SK-N-SH treated with all-trans-retinoic acid at 6 μM for 48 hours (cell line): Measurements from ENCODE around the gene SH3TC2.

ENCODE experiments used
- ATAC-seq: fragments of 200-7000 bp; cut with Tn5 transposase; 3 replicates; pipeline ENCODE4 v1.9.1; 2020; ENCODE audit warnings: mild to moderate bottlenecking, moderate library complexity
- ARNTL ChIP-seq: fragments of 450-650 bp; formaldehyde crosslinking; IDR thresholded peaks from 2 replicates; pipeline ENCODE4 v1.5.0; 2020; ENCODE audit warnings: low read depth, mild to moderate bottlenecking, moderate library complexity, borderline replicate concordance
- BACH2 ChIP-seq: fragments of 250-450 bp; sonication (Bioruptor Pico); IDR thresholded peaks from 2 replicates; pipeline ENCODE4 v1.9.0; 2021; ENCODE audit warnings: mild to moderate bottlenecking, borderline replicate concordance
- CSDC2 ChIP-seq: fragments of 250-450 bp; sonication (Bioruptor Pico); IDR thresholded peaks from 2 replicates; pipeline ENCODE4 v1.5.0; 2020; ENCODE audit warnings: mild to moderate bottlenecking, moderate library complexity
- CSRNP3 ChIP-seq: fragments of 250-450 bp; sonication (Bioruptor Pico); IDR thresholded peaks from 2 replicates; pipeline ENCODE4 v1.5.1; 2021; ENCODE audit warnings: mild to moderate bottlenecking, moderate library complexity
- GLIS3 ChIP-seq: fragments of 250-450 bp; sonication (Bioruptor Pico); IDR thresholded peaks from 2 replicates; pipeline ENCODE4 v1.5.0; 2020; ENCODE audit warnings: mild to moderate bottlenecking, moderate library complexity
- ISL1 ChIP-seq: fragments of 250-450 bp; sonication (Bioruptor Pico); IDR thresholded peaks from 2 replicates; pipeline ENCODE4 v2.1.2; 2022; ENCODE audit warnings: mild to moderate bottlenecking, moderate library complexity
- OSR1 ChIP-seq: fragments of 250-450 bp; sonication (Bioruptor Pico); IDR thresholded peaks from 2 replicates; pipeline ENCODE4 v1.8.0; 2022; ENCODE audit warnings: moderate library complexity, mild to moderate bottlenecking, inconsistent platforms
- PPARA ChIP-seq: fragments of 250-450 bp; sonication (Bioruptor Pico); IDR thresholded peaks from 2 replicates; pipeline ENCODE4 v1.5.0; 2020; ENCODE audit warnings: mild to moderate bottlenecking, borderline replicate concordance
- RARB ChIP-seq: fragments of 250-450 bp; sonication (Bioruptor Pico); IDR thresholded peaks from 2 replicates; pipeline ENCODE4 v1.8.0; 2021; ENCODE audit warnings: mild to moderate bottlenecking, moderate library complexity
- SNAI2 ChIP-seq: fragments of 250-450 bp; sonication (Bioruptor Pico); IDR thresholded peaks from 2 replicates; pipeline ENCODE4 v1.5.0; 2020; ENCODE audit warnings: mild to moderate bottlenecking, moderate library complexity
- TCF4 ChIP-seq: fragments of 250-450 bp; sonication (Bioruptor Pico); IDR thresholded peaks from 2 replicates; pipeline ENCODE4 v1.8.0; 2021; ENCODE audit warnings: mild to moderate bottlenecking, moderate library complexity, borderline replicate concordance
- TOX ChIP-seq: fragments of 250-450 bp; sonication (Bioruptor Pico); IDR thresholded peaks from 2 replicates; pipeline ENCODE4 v1.8.0; 2021; ENCODE audit warnings: mild to moderate bottlenecking, moderate library complexity, borderline replicate concordance
- TSHZ2 ChIP-seq: fragments of 250-450 bp; sonication (Bioruptor Pico); IDR thresholded peaks from 2 replicates; pipeline ENCODE4 v1.5.0; 2020; ENCODE audit warnings: mild to moderate bottlenecking, moderate library complexity
- ZC3H10 ChIP-seq: fragments of 250-450 bp; sonication (Bioruptor Pico); IDR thresholded peaks from 2 replicates; pipeline ENCODE4 v1.5.1; 2021; ENCODE audit warnings: mild to moderate bottlenecking, moderate library complexity
- ZFP3 ChIP-seq: fragments of 250-450 bp; sonication (Bioruptor Pico); IDR thresholded peaks from 2 replicates; pipeline ENCODE4 v1.5.0; 2020; ENCODE audit warnings: mild to moderate bottlenecking, moderate library complexity
- ZFP30 ChIP-seq: fragments of 450-650 bp; formaldehyde crosslinking; IDR thresholded peaks from 2 replicates; pipeline ENCODE4 v1.5.0; 2022; ENCODE audit warnings: mild to moderate bottlenecking, moderate library complexity
- ZNF565 ChIP-seq: fragments of 450-650 bp; formaldehyde crosslinking; conservative IDR thresholded peaks from 2 replicates; pipeline ENCODE4 v1.5.0; 2020; ENCODE audit warnings: low read depth, mild to moderate bottlenecking, moderate library complexity
- ZNF70 ChIP-seq: fragments of 450-650 bp; formaldehyde crosslinking; IDR thresholded peaks from 2 replicates; pipeline ENCODE4 v1.5.0; 2020; ENCODE audit warnings: mild to moderate bottlenecking, moderate library complexity
- ZNF8 ChIP-seq: fragments of 450-650 bp; formaldehyde crosslinking; IDR thresholded peaks from 2 replicates; pipeline ENCODE4 v1.5.0; 2020; ENCODE audit warnings: mild to moderate bottlenecking, moderate library complexity
- TF ChIP-seq, protein P1 (sequence below): fragments of 250-450 bp; sonication (Bioruptor Pico); IDR thresholded peaks from 2 replicates; pipeline ENCODE4 v1.5.1; 2020; ENCODE audit warnings: low read depth, mild to moderate bottlenecking, moderate library complexity
- TF ChIP-seq, protein P2 (sequence below): fragments of 250-450 bp; sonication (Bioruptor Pico); IDR thresholded peaks from 2 replicates; pipeline ENCODE4 v1.8.0; 2020; ENCODE audit warnings: mild to moderate bottlenecking, moderate library complexity, borderline replicate concordance
- TF ChIP-seq, protein P3 (sequence below): fragments of 250-450 bp; sonication (Bioruptor Pico); IDR thresholded peaks from 2 replicates; pipeline ENCODE4 v1.8.0; 2021; ENCODE audit warnings: low read depth, mild to moderate bottlenecking, moderate library complexity, borderline replicate concordance

The SH3TC2 gene

DNA sequence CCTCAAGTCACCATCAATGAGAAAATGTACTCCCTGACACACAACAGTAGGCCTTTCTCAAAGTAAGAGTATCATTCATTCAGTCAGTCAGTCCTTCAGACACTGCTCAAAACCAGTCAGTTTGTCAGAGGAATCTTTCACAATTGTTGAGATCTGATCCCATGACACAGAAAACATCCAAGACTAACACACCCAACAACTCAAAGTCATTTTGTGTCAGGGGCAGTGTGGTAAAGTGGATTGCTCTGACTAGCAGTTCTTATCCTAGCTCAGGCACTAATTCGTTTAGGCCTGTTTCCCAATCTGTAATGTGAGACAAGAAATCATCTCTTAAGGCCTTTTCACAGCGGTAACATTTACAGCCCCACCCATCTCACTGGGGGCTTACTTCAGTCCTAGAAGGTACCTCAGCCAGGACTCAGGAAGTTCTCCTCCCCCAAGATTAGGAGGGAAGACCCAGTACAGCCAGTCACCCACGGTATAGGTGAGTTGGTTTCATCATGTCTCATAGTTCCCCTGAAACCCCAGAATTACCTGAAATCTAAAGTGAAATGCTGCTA, 31.9 kb downstream of the SH3TC2 start:
- ATAC-seq = no peak
- TF ChIP-seq ZFP30 (CRISPR knock-in tag) (no peak), ZNF565 (CRISPR knock-in tag) (no peak), CSDC2 (no peak), TCF4 (no peak), BACH2 (CRISPR knock-in tag) (no peak), ARNTL (CRISPR knock-in tag) (no peak), TOX (CRISPR knock-in tag) (no peak), ISL1 (CRISPR knock-in tag) (no peak), GLIS3 (CRISPR knock-in tag) (no peak)

DNA sequence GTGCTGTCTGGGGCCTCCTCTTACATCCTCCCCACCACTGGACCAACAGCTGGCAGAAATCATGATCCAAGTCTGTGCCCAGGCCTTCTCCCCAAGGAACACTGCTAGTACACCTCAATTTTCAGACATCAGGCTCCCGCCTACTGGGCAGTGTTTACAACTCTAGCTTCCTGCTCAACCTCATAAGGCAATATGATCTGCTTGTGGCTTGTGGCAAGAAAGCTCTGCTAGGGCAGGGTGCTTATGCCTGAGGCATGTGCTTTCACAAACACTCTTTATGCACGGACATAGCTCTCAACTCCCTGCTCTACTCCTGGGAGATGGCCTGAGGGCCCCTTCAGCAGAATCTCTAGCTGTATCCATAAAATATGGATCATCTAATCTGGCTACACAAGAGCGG, 32.5 kb downstream of the SH3TC2 start:
- ATAC-seq = no peak
- TF ChIP-seq SNAI2 (CRISPR knock-in tag) (no peak), ISL1 (CRISPR knock-in tag) (no peak), ZC3H10 (no peak), OSR1 (no peak), GLIS3 (CRISPR knock-in tag) (no peak), ZNF565 (CRISPR knock-in tag) (no peak), RARB (CRISPR knock-in tag) (no peak), CSRNP3 (no peak), ZFP30 (CRISPR knock-in tag) (no peak), ZFP3 (CRISPR knock-in tag) (no peak), TSHZ2 (CRISPR knock-in tag) (no peak), ZNF8 (CRISPR knock-in tag) (no peak), BACH2 (CRISPR knock-in tag) (no peak)
- TF ChIP-seq, protein P1, sequence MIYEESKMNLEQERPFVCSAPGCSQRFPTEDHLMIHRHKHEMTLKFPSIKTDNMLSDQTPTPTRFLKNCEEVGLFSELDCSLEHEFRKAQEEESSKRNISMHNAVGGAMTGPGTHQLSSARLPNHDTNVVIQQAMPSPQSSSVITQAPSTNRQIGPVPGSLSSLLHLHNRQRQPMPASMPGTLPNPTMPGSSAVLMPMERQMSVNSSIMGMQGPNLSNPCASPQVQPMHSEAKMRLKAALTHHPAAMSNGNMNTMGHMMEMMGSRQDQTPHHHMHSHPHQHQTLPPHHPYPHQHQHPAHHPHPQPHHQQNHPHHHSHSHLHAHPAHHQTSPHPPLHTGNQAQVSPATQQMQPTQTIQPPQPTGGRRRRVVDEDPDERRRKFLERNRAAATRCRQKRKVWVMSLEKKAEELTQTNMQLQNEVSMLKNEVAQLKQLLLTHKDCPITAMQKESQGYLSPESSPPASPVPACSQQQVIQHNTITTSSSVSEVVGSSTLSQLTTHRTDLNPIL (CRISPR knock-in tag) = no peak
- TF ChIP-seq, protein P2, sequence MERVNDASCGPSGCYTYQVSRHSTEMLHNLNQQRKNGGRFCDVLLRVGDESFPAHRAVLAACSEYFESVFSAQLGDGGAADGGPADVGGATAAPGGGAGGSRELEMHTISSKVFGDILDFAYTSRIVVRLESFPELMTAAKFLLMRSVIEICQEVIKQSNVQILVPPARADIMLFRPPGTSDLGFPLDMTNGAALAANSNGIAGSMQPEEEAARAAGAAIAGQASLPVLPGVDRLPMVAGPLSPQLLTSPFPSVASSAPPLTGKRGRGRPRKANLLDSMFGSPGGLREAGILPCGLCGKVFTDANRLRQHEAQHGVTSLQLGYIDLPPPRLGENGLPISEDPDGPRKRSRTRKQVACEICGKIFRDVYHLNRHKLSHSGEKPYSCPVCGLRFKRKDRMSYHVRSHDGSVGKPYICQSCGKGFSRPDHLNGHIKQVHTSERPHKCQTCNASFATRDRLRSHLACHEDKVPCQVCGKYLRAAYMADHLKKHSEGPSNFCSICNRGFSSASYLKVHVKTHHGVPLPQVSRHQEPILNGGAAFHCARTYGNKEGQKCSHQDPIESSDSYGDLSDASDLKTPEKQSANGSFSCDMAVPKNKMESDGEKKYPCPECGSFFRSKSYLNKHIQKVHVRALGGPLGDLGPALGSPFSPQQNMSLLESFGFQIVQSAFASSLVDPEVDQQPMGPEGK (CRISPR knock-in tag) = no peak

- TF ChIP-seq, protein P3, sequence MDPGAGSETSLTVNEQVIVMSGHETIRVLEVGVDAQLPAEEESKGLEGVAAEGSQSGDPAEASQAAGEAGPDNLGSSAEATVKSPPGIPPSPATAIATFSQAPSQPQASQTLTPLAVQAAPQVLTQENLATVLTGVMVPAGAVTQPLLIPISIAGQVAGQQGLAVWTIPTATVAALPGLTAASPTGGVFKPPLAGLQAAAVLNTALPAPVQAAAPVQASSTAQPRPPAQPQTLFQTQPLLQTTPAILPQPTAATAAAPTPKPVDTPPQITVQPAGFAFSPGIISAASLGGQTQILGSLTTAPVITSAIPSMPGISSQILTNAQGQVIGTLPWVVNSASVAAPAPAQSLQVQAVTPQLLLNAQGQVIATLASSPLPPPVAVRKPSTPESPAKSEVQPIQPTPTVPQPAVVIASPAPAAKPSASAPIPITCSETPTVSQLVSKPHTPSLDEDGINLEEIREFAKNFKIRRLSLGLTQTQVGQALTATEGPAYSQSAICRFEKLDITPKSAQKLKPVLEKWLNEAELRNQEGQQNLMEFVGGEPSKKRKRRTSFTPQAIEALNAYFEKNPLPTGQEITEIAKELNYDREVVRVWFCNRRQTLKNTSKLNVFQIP (CRISPR knock-in tag) = no peak
- TF ChIP-seq, protein P2 (CRISPR knock-in tag) = no peak
- no peak for TF ChIP-seq ZNF70
- TF ChIP-seq CSRNP3 = no peak
- no peak for TF ChIP-seq PPARA (CRISPR knock-in tag)
- no peak for TF ChIP-seq TOX (CRISPR knock-in tag)
- no peak for TF ChIP-seq ZNF8 (CRISPR knock-in tag)
- TF ChIP-seq ZNF565 (CRISPR knock-in tag) = no peak
- TF ChIP-seq, all 23 proteins: peak for 0
- no peak for ATAC-seq
These were observed 33.9 kb downstream of the SH3TC2 start for GRCh38 chr5:149028984-149029383.
